ENCODE measurements around the gene OVCA2.

DNA sequence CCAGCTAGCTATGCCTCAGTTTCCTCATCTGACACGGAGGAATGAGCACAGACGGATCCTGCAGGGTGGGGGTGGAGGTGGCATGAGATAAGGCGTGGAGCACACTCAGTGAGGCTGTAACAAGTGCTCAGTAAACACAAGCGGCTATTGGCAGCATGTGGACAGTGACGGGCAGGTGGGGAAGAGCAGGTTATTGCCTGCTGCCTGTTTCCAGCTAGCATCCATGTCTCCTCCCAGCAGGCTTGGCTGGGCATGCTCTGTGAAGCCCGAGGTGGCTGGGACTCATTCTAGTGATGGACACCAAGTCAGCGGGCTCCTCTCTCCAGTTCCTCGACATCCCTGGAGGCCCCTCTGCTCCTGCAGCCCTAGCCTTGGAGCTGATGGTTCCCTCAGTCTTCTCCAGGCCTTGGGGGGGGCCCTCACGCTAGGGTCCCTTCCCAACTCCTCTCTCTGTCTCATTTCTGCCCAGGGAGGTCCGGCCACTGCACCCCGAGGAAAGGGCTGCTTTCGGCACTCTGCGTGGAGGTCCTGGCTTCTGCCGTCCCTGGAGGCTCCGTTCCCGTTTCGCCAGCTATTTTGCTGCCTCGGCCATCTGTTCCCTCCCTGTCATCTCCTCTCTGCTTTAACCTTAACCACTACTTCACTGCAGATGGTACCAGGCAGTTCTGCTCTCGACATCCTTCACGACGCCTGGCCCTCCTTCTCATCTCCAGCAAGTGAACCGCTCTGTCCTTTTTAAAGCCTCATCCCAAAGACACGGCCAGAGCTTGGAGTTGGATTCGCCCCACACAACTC, 22.9 kb upstream of the OVCA2 start:
- TF ChIP-seq, protein P1, sequence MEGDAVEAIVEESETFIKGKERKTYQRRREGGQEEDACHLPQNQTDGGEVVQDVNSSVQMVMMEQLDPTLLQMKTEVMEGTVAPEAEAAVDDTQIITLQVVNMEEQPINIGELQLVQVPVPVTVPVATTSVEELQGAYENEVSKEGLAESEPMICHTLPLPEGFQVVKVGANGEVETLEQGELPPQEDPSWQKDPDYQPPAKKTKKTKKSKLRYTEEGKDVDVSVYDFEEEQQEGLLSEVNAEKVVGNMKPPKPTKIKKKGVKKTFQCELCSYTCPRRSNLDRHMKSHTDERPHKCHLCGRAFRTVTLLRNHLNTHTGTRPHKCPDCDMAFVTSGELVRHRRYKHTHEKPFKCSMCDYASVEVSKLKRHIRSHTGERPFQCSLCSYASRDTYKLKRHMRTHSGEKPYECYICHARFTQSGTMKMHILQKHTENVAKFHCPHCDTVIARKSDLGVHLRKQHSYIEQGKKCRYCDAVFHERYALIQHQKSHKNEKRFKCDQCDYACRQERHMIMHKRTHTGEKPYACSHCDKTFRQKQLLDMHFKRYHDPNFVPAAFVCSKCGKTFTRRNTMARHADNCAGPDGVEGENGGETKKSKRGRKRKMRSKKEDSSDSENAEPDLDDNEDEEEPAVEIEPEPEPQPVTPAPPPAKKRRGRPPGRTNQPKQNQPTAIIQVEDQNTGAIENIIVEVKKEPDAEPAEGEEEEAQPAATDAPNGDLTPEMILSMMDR (IDR thresholded peaks at IDR 0.05), result no peak
- TF ChIP-seq POLR2A (IDR thresholded peaks at IDR 0.05), result no peak
